ENCODE measurements around the gene ITM2C. TPM values are rescaled to one million over a fixed set of nuclear protein-coding genes. Genes with fewer than 3 reads are reported as not detected.

The ITM2C gene
- total RNA-seq, 4 donors from 2014 or later, result 4.9 to 11.2 (median 10.8) TPM

DNA sequence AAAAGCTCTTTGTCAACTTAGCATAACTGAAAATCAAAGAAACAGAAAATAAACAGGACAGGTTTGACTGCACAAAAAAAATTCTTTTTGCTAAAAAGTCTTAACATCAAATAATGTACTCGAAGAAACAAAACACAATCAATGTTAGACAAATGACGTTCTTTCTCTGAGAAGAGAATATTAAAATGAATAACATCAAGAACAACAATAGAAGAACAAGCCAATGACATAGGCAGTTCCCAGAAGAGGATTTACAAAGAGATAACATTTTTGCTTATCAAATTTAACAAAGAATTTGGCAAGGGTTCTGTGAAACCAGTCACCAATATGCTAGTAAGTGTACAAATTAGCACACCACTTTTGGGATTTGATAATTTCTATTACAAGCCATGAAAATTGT is 54.5 kb downstream of the ITM2C start:
- in situ Hi-C loops (cut with MboI; ENCODE audit: low sequenced_read_pairs in 4 of 4) (no loop called here), intact Hi-C loops (cut with DNase I; ENCODE audit: low total_unique reads) (no loop called here)
- H3K9me3 ChIP-seq, result no peaks in the 10 kb centered on the region

DNA sequence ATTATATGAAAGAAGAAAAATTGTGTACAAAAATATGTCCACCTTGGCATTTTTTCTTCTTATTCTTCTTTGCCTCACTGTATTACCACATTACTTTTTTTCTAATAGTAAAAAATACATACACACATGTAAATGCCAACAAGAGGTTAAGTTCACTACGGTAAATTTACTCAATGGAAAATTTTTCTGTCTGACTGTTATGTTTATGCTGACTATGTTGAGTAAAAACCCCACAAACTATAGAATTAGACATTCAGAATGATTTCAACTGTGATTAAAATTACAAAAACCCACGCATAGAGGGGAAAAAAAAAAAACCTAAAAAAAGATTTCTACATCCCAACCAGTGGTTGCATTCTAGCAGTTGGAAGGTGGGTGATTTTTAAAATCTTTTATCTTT is 54.9 kb downstream of the ITM2C start:
- H3K4me3 ChIP-seq, result no peak overlapping the region
- peaks cover 0 to 1% (median 0%) of the 10 kb centered on the region in 3 donors for H3K27me3 ChIP-seq
- intact Hi-C loops (cut with DNase I; ENCODE audit: low total_unique reads), result no loop called here
- TF ChIP-seq POLR2A (IDR thresholded peaks at IDR 0.05), result no peak
- TF ChIP-seq, protein P1, sequence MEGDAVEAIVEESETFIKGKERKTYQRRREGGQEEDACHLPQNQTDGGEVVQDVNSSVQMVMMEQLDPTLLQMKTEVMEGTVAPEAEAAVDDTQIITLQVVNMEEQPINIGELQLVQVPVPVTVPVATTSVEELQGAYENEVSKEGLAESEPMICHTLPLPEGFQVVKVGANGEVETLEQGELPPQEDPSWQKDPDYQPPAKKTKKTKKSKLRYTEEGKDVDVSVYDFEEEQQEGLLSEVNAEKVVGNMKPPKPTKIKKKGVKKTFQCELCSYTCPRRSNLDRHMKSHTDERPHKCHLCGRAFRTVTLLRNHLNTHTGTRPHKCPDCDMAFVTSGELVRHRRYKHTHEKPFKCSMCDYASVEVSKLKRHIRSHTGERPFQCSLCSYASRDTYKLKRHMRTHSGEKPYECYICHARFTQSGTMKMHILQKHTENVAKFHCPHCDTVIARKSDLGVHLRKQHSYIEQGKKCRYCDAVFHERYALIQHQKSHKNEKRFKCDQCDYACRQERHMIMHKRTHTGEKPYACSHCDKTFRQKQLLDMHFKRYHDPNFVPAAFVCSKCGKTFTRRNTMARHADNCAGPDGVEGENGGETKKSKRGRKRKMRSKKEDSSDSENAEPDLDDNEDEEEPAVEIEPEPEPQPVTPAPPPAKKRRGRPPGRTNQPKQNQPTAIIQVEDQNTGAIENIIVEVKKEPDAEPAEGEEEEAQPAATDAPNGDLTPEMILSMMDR (IDR thresholded peaks at IDR 0.05 in 4 of 5, conservative IDR thresholded peaks at IDR 0.05 in 1 of 5), result no peak
- ATAC-seq (no peak), DNase-seq (no peak)
- in situ Hi-C loops (cut with MboI; ENCODE audit: low sequenced_read_pairs in 4 of 4), result no loop called here
- H3K27ac ChIP-seq, result no peak overlapping the region
- no peaks in the 10 kb centered on the region for H3K9me3 ChIP-seq
- H3K36me3 ChIP-seq, result no peaks in the 10 kb centered on the region
- no peaks in the 10 kb centered on the region for H3K4me1 ChIP-seq

More for the DNA sequence above, 54.5 kb downstream of the ITM2C start:
- H3K36me3 ChIP-seq, result no peaks in the 10 kb centered on the region
- DNase-seq, result no peak
- H3K27me3 ChIP-seq, result peaks cover 0 to 4% (median 0%) of the 10 kb centered on the region in 3 donors
- no peak overlapping the region for H3K4me3 ChIP-seq
- ATAC-seq, result no peak
- no peaks in the 10 kb centered on the region for H3K4me1 ChIP-seq
- TF ChIP-seq POLR2A (IDR thresholded peaks at IDR 0.05), result no peak
- TF ChIP-seq, protein P1 (IDR thresholded peaks at IDR 0.05 in 4 of 5, conservative IDR thresholded peaks at IDR 0.05 in 1 of 5), result no peak
- H3K27ac ChIP-seq, result no peak overlapping the region

DNA sequence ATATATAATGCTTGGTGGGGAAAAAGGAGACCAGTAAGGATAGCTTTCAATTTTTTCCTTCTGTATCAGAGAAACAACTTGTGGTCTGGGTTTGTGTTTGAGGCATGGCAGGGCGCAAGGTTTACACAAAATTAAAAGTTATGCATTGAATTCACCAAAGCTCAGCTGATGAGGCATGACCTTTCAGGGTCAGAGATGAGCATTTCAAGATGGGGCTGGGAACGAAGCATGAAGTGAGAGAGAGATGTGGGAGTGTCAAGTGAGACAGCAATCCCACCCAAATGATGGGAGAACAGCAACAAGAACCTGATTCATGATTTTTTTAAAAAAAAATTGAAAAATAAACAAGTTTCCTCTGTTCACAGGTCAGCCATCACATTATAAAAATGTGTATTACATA is 55.4 kb downstream of the ITM2C start:
- Histone ChIP-seq H3K36me3 (no peaks in the 10 kb centered on the region), H3K4me1 (no peaks in the 10 kb centered on the region), H3K27me3 (no peaks in the 10 kb centered on the region), H3K4me3 (no peak overlapping the region), H3K9me3 (no peaks in the 10 kb centered on the region), H3K27ac (no peak overlapping the region)
- DNase-seq (no peak), ATAC-seq (no peak)
- in situ Hi-C loops (cut with MboI; ENCODE audit: low sequenced_read_pairs in 4 of 4) (no loop called here), intact Hi-C loops (cut with DNase I; ENCODE audit: low total_unique reads) (no loop called here)
- TF ChIP-seq POLR2A (IDR thresholded peaks at IDR 0.05), result no peak
- TF ChIP-seq, protein P1 (IDR thresholded peaks at IDR 0.05 in 4 of 5, conservative IDR thresholded peaks at IDR 0.05 in 1 of 5), result no peak

DNA sequence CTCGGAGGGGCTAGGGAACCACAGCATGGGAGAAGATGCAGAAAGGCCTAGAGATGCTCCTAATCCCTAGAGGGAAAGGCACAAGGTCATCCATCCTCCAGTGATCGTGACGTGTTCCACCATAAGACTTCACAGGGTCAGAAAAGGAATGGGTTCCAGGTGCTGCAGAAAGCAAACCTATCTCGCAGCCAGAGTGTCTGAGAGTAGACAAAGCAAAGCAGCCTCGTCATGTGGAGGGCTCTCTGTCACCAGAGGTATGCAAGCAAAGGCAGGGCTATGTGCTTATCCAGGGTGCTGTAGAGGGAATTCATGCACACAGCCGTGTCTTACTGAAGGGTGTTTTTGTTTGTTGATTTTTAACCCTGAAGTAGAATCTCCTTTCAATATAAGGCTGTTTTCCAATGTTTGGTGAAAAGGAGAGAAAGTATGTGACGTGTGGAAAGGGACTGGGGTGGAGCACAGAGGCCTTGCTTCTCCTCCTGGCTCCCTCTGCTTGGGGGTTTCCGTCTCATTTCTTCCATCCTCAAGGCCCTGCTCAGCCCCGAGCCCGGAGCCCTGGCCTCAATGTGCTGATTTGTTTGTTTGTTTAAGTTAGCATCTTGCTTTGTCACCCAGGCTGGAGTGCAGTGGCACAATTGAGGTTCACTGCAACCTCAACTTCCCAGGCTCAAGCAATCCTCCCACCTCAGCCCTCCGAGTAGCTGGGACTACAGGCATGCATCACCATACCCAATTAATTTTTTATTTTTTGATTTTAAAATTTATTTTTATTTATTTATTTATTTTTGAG is 57.3 kb downstream of the ITM2C start:
- Histone ChIP-seq H3K27ac (no peak overlapping the region), H3K4me1 (no peaks in the 10 kb centered on the region), H3K36me3 (no peaks in the 10 kb centered on the region), H3K4me3 (no peak overlapping the region), H3K27me3 (no peaks in the 10 kb centered on the region), H3K9me3 (no peaks in the 10 kb centered on the region)
- DNase-seq (no peak), ATAC-seq (no peak)
- intact Hi-C loops (cut with DNase I; ENCODE audit: low total_unique reads), result no loop called here
- no peak for TF ChIP-seq POLR2A (IDR thresholded peaks at IDR 0.05)
- TF ChIP-seq, protein P1 (IDR thresholded peaks at IDR 0.05 in 4 of 5, conservative IDR thresholded peaks at IDR 0.05 in 1 of 5), result no peak
- in situ Hi-C loops (cut with MboI; ENCODE audit: low sequenced_read_pairs in 4 of 4), result no loop called here

Data from gastrocnemius medialis (tissue), 4 donors.